Trophoblast cell (in vitro differentiated cells and primary cell): ENCODE measurements around the gene OSTN.
"Not testable (repeated sequence)": the region's sequence is repeated elsewhere in the genome, so short reads cannot be mapped to it uniquely, and the experiment has no call there.

Experiments used
- DNase-seq, 2 donors: peaks; one replicate each; pipeline ENCODE4 v3.0.0-alpha.2; 2016
- H2AFZ ChIP-seq: 2 replicates; pipeline ENCODE4 v1.6.1; 2013; ENCODE audit warnings: low read length, moderate library complexity, mild to moderate bottlenecking; ENCODE audit not compliant: insufficient read depth, poor library complexity
- H2AK5ac ChIP-seq: 2 replicates; pipeline ENCODE4 v1.6.1; 2013; ENCODE audit warnings: mild to moderate bottlenecking, low read length
- H2BK120ac ChIP-seq: 2 replicates; pipeline ENCODE4 v1.6.1; 2013; ENCODE audit warnings: low read length, mild to moderate bottlenecking, moderate library complexity; ENCODE audit not compliant: insufficient read depth, poor library complexity
- H2BK12ac ChIP-seq: 2 replicates; pipeline ENCODE4 v1.6.1; 2013; ENCODE audit warnings: mild to moderate bottlenecking, low read length, moderate library complexity
- H2BK5ac ChIP-seq: 2 replicates; pipeline ENCODE4 v1.6.1; 2013; ENCODE audit warnings: low read length, low read depth, moderate library complexity, mild to moderate bottlenecking; ENCODE audit not compliant: poor library complexity
- H3K14ac ChIP-seq: 2 replicates; pipeline ENCODE4 v1.6.1; 2013; ENCODE audit warnings: mild to moderate bottlenecking, low read length
- H3K18ac ChIP-seq: 2 replicates; pipeline ENCODE4 v1.6.1; 2013; ENCODE audit warnings: mild to moderate bottlenecking, low read length
- H3K23ac ChIP-seq: 2 replicates; pipeline ENCODE4 v1.6.1; 2013; ENCODE audit warnings: low read length
- H3K27ac ChIP-seq: 2 replicates; pipeline ENCODE4 v1.5.1; 2013; ENCODE audit warnings: low read depth, mild to moderate bottlenecking, inconsistent platforms, low read length, moderate library complexity
- H3K27me3 ChIP-seq: 2 replicates; pipeline ENCODE4 v1.6.1; 2013; ENCODE audit warnings: inconsistent platforms, mild to moderate bottlenecking, low read length, moderate library complexity; ENCODE audit not compliant: insufficient read depth
- H3K36me3 ChIP-seq, 2 experiments: 1 replicate in 1 of 2; 2 replicates in 1 of 2; pipeline ENCODE4 v1.6.1; 2013; ENCODE audit warnings: low read length in 2 of 2, mild to moderate bottlenecking in 2 of 2, moderate library complexity in 1 of 2; ENCODE audit not compliant: insufficient read depth in 2 of 2, control insufficient read depth in 1 of 2
- H3K4ac ChIP-seq: 2 replicates; pipeline ENCODE4 v1.6.1; 2013; ENCODE audit warnings: low read depth, mild to moderate bottlenecking, low read length, moderate library complexity
- H3K4me1 ChIP-seq, 2 experiments: 1 replicate in 1 of 2; 2 replicates in 1 of 2; pipeline ENCODE4 v1.6.1; 2013; ENCODE audit warnings: low read length in 2 of 2, mild to moderate bottlenecking in 2 of 2, moderate library complexity in 1 of 2; ENCODE audit not compliant: insufficient read depth in 2 of 2, control insufficient read depth in 1 of 2
- H3K4me2 ChIP-seq: 2 replicates; pipeline ENCODE4 v1.6.1; 2013; ENCODE audit warnings: inconsistent platforms, mild to moderate bottlenecking, low read length, moderate library complexity
- H3K4me3 ChIP-seq: 2 replicates; pipeline ENCODE4 v1.5.1; 2013; ENCODE audit warnings: mild to moderate bottlenecking, low read depth, low read length, inconsistent platforms
- H3K79me1 ChIP-seq: one replicate; pipeline ENCODE4 v1.6.1; 2013; ENCODE audit warnings: low read length
- H3K79me2 ChIP-seq: 2 replicates; pipeline ENCODE4 v1.6.1; 2013; ENCODE audit warnings: low read length, mild to moderate bottlenecking; ENCODE audit not compliant: control insufficient read depth, insufficient read depth, poor library complexity
- H3K9ac ChIP-seq: 2 replicates; pipeline ENCODE4 v1.6.1; 2013; ENCODE audit warnings: mild to moderate bottlenecking, low read length
- H3K9me3 ChIP-seq: 2 replicates; pipeline ENCODE4 v1.6.1; 2013; ENCODE audit warnings: low read depth, mild to moderate bottlenecking, control low read depth, inconsistent platforms, low read length; ENCODE audit not compliant: insufficient read depth
- H4K12ac ChIP-seq: 2 replicates; pipeline ENCODE4 v1.6.1; 2013; ENCODE audit warnings: low read depth, mild to moderate bottlenecking, low read length, moderate library complexity
- H4K8ac ChIP-seq: 2 replicates; pipeline ENCODE4 v1.6.1; 2013; ENCODE audit warnings: low read depth, mild to moderate bottlenecking, low read length, moderate library complexity
- H4K91ac ChIP-seq: one replicate; pipeline ENCODE4 v1.6.1; 2013; ENCODE audit warnings: low read depth, mild to moderate bottlenecking, low read length, moderate library complexity
- WGBS: extraction: QIAGEN DNeasy Blood & Tissue Kit; methylation state at CpG from one replicate; pipeline ENCODE4 v1.1.7; 2013; ENCODE audit warnings: missing lambda C conversion rate; ENCODE audit not compliant: insufficient read length, insufficient coverage; ENCODE audit errors: extremely low coverage; 5-methylcytosine and 5-hydroxymethylcytosine counted together

The OSTN gene

GRCh38 chr3:191170097-191170496, 28.9 kb upstream of the OSTN start:
- Histone ChIP-seq H3K36me3 (no peaks in the 10 kb centered on the region), H2AFZ (no peak overlapping the region), H3K4me2 (no peak overlapping the region), H4K8ac (no peak overlapping the region), H3K4ac (no peak overlapping the region), H3K4me3 (no peak overlapping the region), H2BK12ac (no peak overlapping the region), H3K4me1 (no peaks in the 10 kb centered on the region), H2BK120ac (no peak overlapping the region), H3K79me2 (no peaks in the 10 kb centered on the region), H3K9me3 (no peaks in the 10 kb centered on the region), H2BK5ac (no peak overlapping the region), H2AK5ac (no peak overlapping the region), H4K91ac (no peak overlapping the region), H4K12ac (no peak overlapping the region), H3K79me1 (no peaks in the 10 kb centered on the region), H3K27me3 (no peaks in the 10 kb centered on the region), H3K23ac (no peak overlapping the region), H3K27ac (no peak overlapping the region), H3K9ac (no peak overlapping the region), H3K18ac (no peak overlapping the region), H3K14ac (no peak overlapping the region)
- no CpG with 5 or more reads among the region's 2 CpGs for WGBS
- no peak for DNase-seq

GRCh38 chr3:191175102-191175501, 23.9 kb upstream of the OSTN start:
- H3K36me3 ChIP-seq, result no peaks in the 10 kb centered on the region
- H3K4ac ChIP-seq, result no peak overlapping the region

GRCh38 chr3:191176038-191176785, 22.8 kb upstream of the OSTN start:
- H3K36me3 ChIP-seq, result no peaks in the 10 kb centered on the region
- H3K9me3 ChIP-seq, result no peaks in the 10 kb centered on the region
- H3K4me1 ChIP-seq, result no peaks in the 10 kb centered on the region
- H3K4me3 ChIP-seq, result no peak overlapping the region
- no peak overlapping the region for H3K4ac ChIP-seq
- no peak overlapping the region for H2AK5ac ChIP-seq
- no peak overlapping the region for H4K8ac ChIP-seq
- no peak overlapping the region for H3K23ac ChIP-seq
- H3K9ac ChIP-seq, result no peak overlapping the region
- no peaks in the 10 kb centered on the region for H3K79me2 ChIP-seq
- WGBS, result no CpG with 5 or more reads among the region's 3 CpGs
- no peak overlapping the region for H3K4me2 ChIP-seq
- H3K14ac ChIP-seq, result no peak overlapping the region
- no peaks in the 10 kb centered on the region for H3K27me3 ChIP-seq
- H3K18ac ChIP-seq, result no peak overlapping the region
- no peak overlapping the region for H2BK5ac ChIP-seq
- H2AFZ ChIP-seq, result no peak overlapping the region
- no peak overlapping the region for H3K27ac ChIP-seq
- H2BK12ac ChIP-seq, result no peak overlapping the region
- H4K91ac ChIP-seq, result no peak overlapping the region
- H4K12ac ChIP-seq, result no peak overlapping the region
- no peak for DNase-seq
- no peak overlapping the region for H2BK120ac ChIP-seq
- no peaks in the 10 kb centered on the region for H3K79me1 ChIP-seq

More at GRCh38 chr3:191175102-191175501, 23.9 kb upstream of the OSTN start:
- no peak overlapping the region for H3K4me3 ChIP-seq
- no peak overlapping the region for H3K9ac ChIP-seq
- no peak overlapping the region for H3K4me2 ChIP-seq
- no peaks in the 10 kb centered on the region for H3K27me3 ChIP-seq
- H4K12ac ChIP-seq, result no peak overlapping the region
- no peak overlapping the region for H3K14ac ChIP-seq
- no peak overlapping the region for H2AK5ac ChIP-seq
- H4K91ac ChIP-seq, result no peak overlapping the region
- H4K8ac ChIP-seq, result no peak overlapping the region
- H2BK12ac ChIP-seq, result no peak overlapping the region
- no peak overlapping the region for H2AFZ ChIP-seq
- H2BK120ac ChIP-seq, result no peak overlapping the region
- H3K79me2 ChIP-seq, result no peaks in the 10 kb centered on the region
- no peak for DNase-seq
- no peaks in the 10 kb centered on the region for H3K79me1 ChIP-seq
- no peaks in the 10 kb centered on the region for H3K9me3 ChIP-seq
- no peak overlapping the region for H3K27ac ChIP-seq
- H2BK5ac ChIP-seq, result no peak overlapping the region
- no peak overlapping the region for H3K23ac ChIP-seq
- no peak overlapping the region for H3K18ac ChIP-seq
- H3K4me1 ChIP-seq, result no peaks in the 10 kb centered on the region
- no CpG with 5 or more reads among the region's 3 CpGs for WGBS

GRCh38 chr3:191185382-191185781, 13.7 kb upstream of the OSTN start:
- H3K18ac ChIP-seq, H4K12ac ChIP-seq, H3K27me3 ChIP-seq, H3K4me1 ChIP-seq, H2BK120ac ChIP-seq, H3K36me3 ChIP-seq, H2BK12ac ChIP-seq, H3K9me3 ChIP-seq, H3K79me1 ChIP-seq, H3K4me3 ChIP-seq, H3K14ac ChIP-seq, H3K4me2 ChIP-seq, H3K23ac ChIP-seq, H3K4ac ChIP-seq, H3K9ac ChIP-seq, H2AFZ ChIP-seq, H2AK5ac ChIP-seq, H2BK5ac ChIP-seq, H4K91ac ChIP-seq, H3K27ac ChIP-seq, H4K8ac ChIP-seq, H3K79me2 ChIP-seq, DNase-seq: not testable (repeated sequence)
- no CpG with 5 or more reads among the region's 9 CpGs for WGBS
